HEK293 (cell line): ENCODE measurements around the gene ATG101.

ENCODE experiments used
- MEIS1 ChIP-seq: sonication (generic); formaldehyde crosslinking; IDR thresholded peaks from 2 replicates; pipeline ENCODE4 v1.8.1; 2022; ENCODE audit warnings: missing genetic modification reagents, mild to moderate bottlenecking, borderline replicate concordance
- REST ChIP-seq: fragments of 450-650 bp; formaldehyde crosslinking; IDR thresholded peaks from 2 replicates; pipeline ENCODE4 v1.5.1; 2016; ENCODE audit warnings: missing biosample characterization, missing genetic modification characterization
- YY1 ChIP-seq: fragments of 450-650 bp; formaldehyde crosslinking; IDR thresholded peaks from 2 replicates; pipeline ENCODE4 v1.5.1; 2018; ENCODE audit warnings: missing biosample characterization, missing genetic modification characterization
- ZBTB11 ChIP-seq: fragments of 450-650 bp; formaldehyde crosslinking; conservative IDR thresholded peaks from 2 replicates; pipeline ENCODE4 v1.5.1; 2016; ENCODE audit warnings: low read depth, missing biosample characterization, missing genetic modification characterization
- ZNF140 ChIP-seq: fragments of 450-650 bp; formaldehyde crosslinking; IDR thresholded peaks from 2 replicates; pipeline ENCODE4 v1.5.1; 2016; ENCODE audit warnings: missing biosample characterization, missing genetic modification characterization
- ZNF366 ChIP-seq: fragments of 450-650 bp; formaldehyde crosslinking; conservative IDR thresholded peaks from 2 replicates; pipeline ENCODE4 v1.5.1; 2016; ENCODE audit warnings: missing biosample characterization, missing genetic modification characterization
- ZNF560 ChIP-seq: fragments of 450-650 bp; formaldehyde crosslinking; IDR thresholded peaks from 2 replicates; pipeline ENCODE4 v1.5.1; 2017; ENCODE audit warnings: missing biosample characterization, missing genetic modification characterization, borderline replicate concordance
- ZNF692 ChIP-seq: fragments of 450-650 bp; formaldehyde crosslinking; IDR thresholded peaks from 2 replicates; pipeline ENCODE4 v1.5.1; 2016; ENCODE audit warnings: missing biosample characterization, missing genetic modification characterization
- ZNF777 ChIP-seq: fragments of 450-650 bp; formaldehyde crosslinking; IDR thresholded peaks from 2 replicates; pipeline ENCODE4 v1.5.1; 2017; ENCODE audit warnings: missing biosample characterization, missing genetic modification characterization, borderline replicate concordance
- ZNF830 ChIP-seq: fragments of 450-650 bp; IDR thresholded peaks from 2 replicates; pipeline ENCODE4 v1.5.0; 2018; ENCODE audit warnings: missing biosample characterization, missing genetic modification characterization, low read depth, mild to moderate bottlenecking, moderate library complexity
- ZSCAN23 ChIP-seq: fragments of 450-650 bp; formaldehyde crosslinking; IDR thresholded peaks from 2 replicates; pipeline ENCODE4 v1.5.1; 2016; ENCODE audit warnings: missing biosample characterization, missing genetic modification characterization
- TF ChIP-seq, protein P1 (sequence below): fragments of 450-650 bp; formaldehyde crosslinking; IDR thresholded peaks from 2 replicates; pipeline ENCODE4 v1.5.1; 2016; ENCODE audit warnings: missing biosample characterization, missing genetic modification characterization
- TF ChIP-seq, protein P2 (sequence below): fragments of 450-650 bp; formaldehyde crosslinking; optimal IDR thresholded peaks from 2 replicates; pipeline ENCODE3; 2016; ENCODE audit warnings: missing biosample characterization, mild to moderate bottlenecking, missing genetic modification characterization

- TF ChIP-seq ZNF692 (no peak), ZNF366 (tag by site-specific recombination) (no peak), ZNF560 (tag by site-specific recombination) (no peak), ZNF777 (no peak), REST (tag by site-specific recombination) (no peak), ZSCAN23 (tag by site-specific recombination) (no peak), MEIS1 (CRISPR knock-in tag) (no peak), YY1 (tag by site-specific recombination) (no peak), ZNF140 (tag by site-specific recombination) (no peak), ZNF830 (tag by site-specific recombination) (no peak), ZBTB11 (tag by site-specific recombination) (no peak)
- TF ChIP-seq, protein P1, sequence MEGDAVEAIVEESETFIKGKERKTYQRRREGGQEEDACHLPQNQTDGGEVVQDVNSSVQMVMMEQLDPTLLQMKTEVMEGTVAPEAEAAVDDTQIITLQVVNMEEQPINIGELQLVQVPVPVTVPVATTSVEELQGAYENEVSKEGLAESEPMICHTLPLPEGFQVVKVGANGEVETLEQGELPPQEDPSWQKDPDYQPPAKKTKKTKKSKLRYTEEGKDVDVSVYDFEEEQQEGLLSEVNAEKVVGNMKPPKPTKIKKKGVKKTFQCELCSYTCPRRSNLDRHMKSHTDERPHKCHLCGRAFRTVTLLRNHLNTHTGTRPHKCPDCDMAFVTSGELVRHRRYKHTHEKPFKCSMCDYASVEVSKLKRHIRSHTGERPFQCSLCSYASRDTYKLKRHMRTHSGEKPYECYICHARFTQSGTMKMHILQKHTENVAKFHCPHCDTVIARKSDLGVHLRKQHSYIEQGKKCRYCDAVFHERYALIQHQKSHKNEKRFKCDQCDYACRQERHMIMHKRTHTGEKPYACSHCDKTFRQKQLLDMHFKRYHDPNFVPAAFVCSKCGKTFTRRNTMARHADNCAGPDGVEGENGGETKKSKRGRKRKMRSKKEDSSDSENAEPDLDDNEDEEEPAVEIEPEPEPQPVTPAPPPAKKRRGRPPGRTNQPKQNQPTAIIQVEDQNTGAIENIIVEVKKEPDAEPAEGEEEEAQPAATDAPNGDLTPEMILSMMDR (tag by site-specific recombination) = no peak; the same call in 1 of the 2 replicates
- TF ChIP-seq, protein P2, sequence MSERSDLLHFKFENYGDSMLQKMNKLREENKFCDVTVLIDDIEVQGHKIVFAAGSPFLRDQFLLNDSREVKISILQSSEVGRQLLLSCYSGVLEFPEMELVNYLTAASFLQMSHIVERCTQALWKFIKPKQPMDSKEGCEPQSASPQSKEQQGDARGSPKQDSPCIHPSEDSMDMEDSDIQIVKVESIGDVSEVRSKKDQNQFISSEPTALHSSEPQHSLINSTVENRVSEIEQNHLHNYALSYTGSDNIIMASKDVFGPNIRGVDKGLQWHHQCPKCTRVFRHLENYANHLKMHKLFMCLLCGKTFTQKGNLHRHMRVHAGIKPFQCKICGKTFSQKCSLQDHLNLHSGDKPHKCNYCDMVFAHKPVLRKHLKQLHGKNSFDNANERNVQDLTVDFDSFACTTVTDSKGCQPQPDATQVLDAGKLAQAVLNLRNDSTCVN = no peak
Measured at GRCh38 chr12:52023976-52024688, 45.6 kb upstream of the ATG101 start.
